Activated naive CD4-positive, alpha-beta T cell (primary cell): ENCODE data around the gene ABITRAM.
"Not testable (repeated sequence)": the region's sequence is repeated elsewhere in the genome, so short reads cannot be mapped to it uniquely, and the experiment has no call there.

ENCODE experiments used
- DNase-seq, 4 experiments: peaks; one replicate each; lab custom pipeline; 2025; lab: John Stamatoyannopoulos, UW

Gene ABITRAM

GRCh38 chr9:108934323-108934893, at the start of gene ABITRAM:
ABITRAM (plus strand) TSS chr9:108934400; CDS start chr9:108934487, 87 bp downstream.
- DNase-seq, result peak; percentile 65 to 85 (median 80)

GRCh38 chr9:108884701-108885100, 49.5 kb upstream of the ABITRAM start:
- no peak for DNase-seq

- DNase-seq, result peak in 1 of 4 experiments; percentile 8
Observed at GRCh38 chr9:108885643-108886348, 48.4 kb upstream of the ABITRAM start.

GRCh38 chr9:108886594-108887271, 47.5 kb upstream of the ABITRAM start:
- not testable (repeated sequence) for DNase-seq

GRCh38 chr9:108889649-108890067, 44.5 kb upstream of the ABITRAM start:
- no peak for DNase-seq

GRCh38 chr9:108894225-108894997, 39.8 kb upstream of the ABITRAM start:
- DNase-seq, result no peak

- DNase-seq, result no peak
Observed at GRCh38 chr9:108897324-108898096, 36.7 kb upstream of the ABITRAM start.

GRCh38 chr9:108899023-108899695, 35.0 kb upstream of the ABITRAM start:
- not testable (repeated sequence) for DNase-seq

- DNase-seq, result no peak
Observed at GRCh38 chr9:108900176-108900575, 34.0 kb upstream of the ABITRAM start.

- DNase-seq, result no peak
Observed at GRCh38 chr9:108903420-108904103, 30.6 kb upstream of the ABITRAM start.

GRCh38 chr9:108904161-108904560, 30.0 kb upstream of the ABITRAM start:
- no peak for DNase-seq

GRCh38 chr9:108905494-108905893, 28.7 kb upstream of the ABITRAM start:
- DNase-seq, result no peak

GRCh38 chr9:108910402-108910801, 23.8 kb upstream of the ABITRAM start:
- DNase-seq, result no peak

GRCh38 chr9:108910914-108911313, 23.3 kb upstream of the ABITRAM start:
- no peak for DNase-seq

- no peak for DNase-seq
Observed at GRCh38 chr9:108911820-108912219, 22.4 kb upstream of the ABITRAM start.

- no peak for DNase-seq
Observed at GRCh38 chr9:108913391-108913790, 20.8 kb upstream of the ABITRAM start.

- DNase-seq, result no peak
Observed at GRCh38 chr9:108919517-108919916, 14.7 kb upstream of the ABITRAM start.

GRCh38 chr9:108920401-108920800, 13.8 kb upstream of the ABITRAM start:
- DNase-seq, result not testable (repeated sequence)

GRCh38 chr9:108921200-108921599, 13.0 kb upstream of the ABITRAM start:
- no peak for DNase-seq

GRCh38 chr9:108924466-108924865, 9.7 kb upstream of the ABITRAM start:
- no peak for DNase-seq
